CD4-positive, alpha-beta T cell (primary cell): ENCODE data around the gene CELF4. TPM values are rescaled to one million over a fixed set of nuclear protein-coding genes. Genes with fewer than 3 reads are reported as not detected.

ENCODE experiments used
- ATAC-seq: fragments of 200-7000 bp; cut with Tn5 transposase; one replicate; pipeline ENCODE4 v1.10.0; 2022; ENCODE audit warnings: mild to moderate bottlenecking; ENCODE audit not compliant: poor library complexity
- CTCF ChIA-PET: fragments of 350-600 bp; sonication (Branson Sonifier 250); formaldehyde crosslinking; loops from one replicate; lab custom pipeline; 2021; ENCODE audit warnings: antibody characterized with exemption, inconsistent platforms; lab: Charles Lee
- POLR2A ChIA-PET: fragments of 350-600 bp; sonication (Branson Sonifier 250); formaldehyde crosslinking; loops from one replicate; lab custom pipeline; 2021; ENCODE audit warnings: antibody characterized with exemption, inconsistent platforms; lab: Charles Lee
- DNase-seq, 14 experiments: peaks; one replicate each; pipeline ENCODE4 v3.0.0-alpha.2; 2013 to 2020; ENCODE audit warnings: mixed read lengths in 2 of 14
- H3K27ac ChIP-seq, 2 donors: one replicate each; pipeline versions ENCODE4 v1.5.1 to v1.7.0; 2013; ENCODE audit warnings: low read length in 2 of 2, low read depth in 1 of 2, mild to moderate bottlenecking in 1 of 2
- H3K27me3 ChIP-seq, 2 experiments: 1 replicate in 1 of 2; 2 replicates in 1 of 2; pipeline versions ENCODE4 v1.6.1 to v1.7.0; 2013; ENCODE audit warnings: low read length in 2 of 2, control low read depth in 1 of 2, mild to moderate bottlenecking in 1 of 2, moderate library complexity in 1 of 2; ENCODE audit not compliant: insufficient read depth in 2 of 2, control insufficient read depth in 1 of 2
- H3K36me3 ChIP-seq: one replicate; pipeline ENCODE4 v1.6.1; 2013; ENCODE audit warnings: low read length, control low read depth; ENCODE audit not compliant: insufficient read depth
- H3K4me1 ChIP-seq: one replicate; pipeline ENCODE4 v1.6.1; 2013; ENCODE audit warnings: low read length, control low read depth; ENCODE audit not compliant: insufficient read depth
- H3K4me3 ChIP-seq: one replicate; pipeline ENCODE4 v1.5.1; 2013; ENCODE audit warnings: mild to moderate bottlenecking, low read length, moderate library complexity
- H3K9me3 ChIP-seq, 2 experiments: 1 replicate in 1 of 2; 2 replicates in 1 of 2; pipeline versions ENCODE4 v1.6.1 to v1.7.0; 2013; ENCODE audit warnings: low read length in 2 of 2, mild to moderate bottlenecking in 2 of 2, control low read depth in 1 of 2, moderate library complexity in 1 of 2; ENCODE audit not compliant: control insufficient read depth in 1 of 2, insufficient read depth in 1 of 2
- H3K27ac Mint-ChIP-seq: one replicate; pipeline ENCODE4 v1.8.0; 2020; ENCODE audit warnings: mixed read lengths
- H3K27me3 Mint-ChIP-seq: one replicate; pipeline ENCODE4 v1.8.0; 2021; ENCODE audit warnings: mixed read lengths
- H3K36me3 Mint-ChIP-seq: one replicate; pipeline ENCODE4 v1.8.0; 2021; ENCODE audit warnings: low read depth, mixed read lengths
- H3K4me1 Mint-ChIP-seq: one replicate; pipeline ENCODE4 v1.8.0; 2021; ENCODE audit warnings: low read depth, mixed read lengths
- H3K4me3 Mint-ChIP-seq: one replicate; pipeline ENCODE4 v1.8.0; 2020; ENCODE audit warnings: mild to moderate bottlenecking, mixed read lengths
- H3K9me3 Mint-ChIP-seq: one replicate; pipeline ENCODE4 v1.8.0; 2020; ENCODE audit warnings: mixed read lengths
- CTCF ChIP-seq: fragments of 200-600 bp; IDR thresholded peaks from one replicate; pipeline ENCODE4 v1.8.0; 2022; ENCODE audit warnings: antibody characterized with exemption, mild to moderate bottlenecking
- intact Hi-C, 2 experiments: fragments of 100-400 bp; cut with DNase I in 1 of 2; cut with micrococcal nuclease in 1 of 2; formaldehyde crosslinking; loops; one replicate each; pipeline versions ENCODE4 v1.15.1 to v1.9.0; 2023 to 2025; cut with DNase I, micrococcal nuclease
- total RNA-seq, 174 experiments: library from RNA in 2 of 174; stranded (reverse) in 2 of 174; gene quantifications; one replicate each; pipeline ENCODE4 v1.2.3 and lab custom pipeline; 2021 to 2026

Gene CELF4
- total RNA-seq, 2 experiments from 2014 or later, result not detected

GRCh38 chr18:37393221-37393827, 172.3 kb downstream of the CELF4 start:
- Mint-ChIP-seq H3K27ac (no peak overlapping the region), H3K36me3 (no peaks in the 10 kb centered on the region), H3K4me1 (peaks cover 11% of the 10 kb centered on the region), H3K9me3 (no peaks in the 10 kb centered on the region), H3K4me3 (no peak overlapping the region), H3K27me3 (peaks cover 41% of the 10 kb centered on the region)
- ATAC-seq (no peak), DNase-seq (no peak)
- H3K27me3 ChIP-seq, result peaks cover 4 to 12% of the 10 kb centered on the region in 2 experiments
- CTCF ChIA-PET, result interaction anchor here (0.6 kb wide), 1 partner anchor 42 kb away, joined by 3 read pairs; no protein-coding TSS in a partner anchor
- no peak overlapping the region for H3K27ac ChIP-seq
- no peaks in the 10 kb centered on the region for H3K4me1 ChIP-seq
- no peaks in the 10 kb centered on the region for H3K36me3 ChIP-seq
- H3K9me3 ChIP-seq, result peaks cover 0 to 14% of the 10 kb centered on the region in 2 experiments
- H3K4me3 ChIP-seq, result no peak overlapping the region
- no peak for TF ChIP-seq CTCF
- intact Hi-C loops, result no loop called here
- POLR2A ChIA-PET, result no interaction called here

- Mint-ChIP-seq H3K27me3 (peaks cover 44% of the 10 kb centered on the region), H3K27ac (no peak overlapping the region), H3K4me3 (no peak overlapping the region), H3K9me3 (no peaks in the 10 kb centered on the region), H3K4me1 (peaks cover 11% of the 10 kb centered on the region), H3K36me3 (no peaks in the 10 kb centered on the region)
- Histone ChIP-seq H3K4me3 (no peak overlapping the region), H3K36me3 (no peaks in the 10 kb centered on the region), H3K27ac (no peak overlapping the region), H3K27me3 (peaks cover 4 to 12% of the 10 kb centered on the region in 2 experiments), H3K4me1 (no peaks in the 10 kb centered on the region), H3K9me3 (peaks cover 0 to 14% of the 10 kb centered on the region in 2 experiments)
- no peak for DNase-seq
- POLR2A ChIA-PET, result no interaction called here
- intact Hi-C loops, result no loop called here
- TF ChIP-seq CTCF, result no peak
- CTCF ChIA-PET, result interaction anchor here (0.6 kb wide), 1 partner anchor 41 kb away, joined by 3 read pairs; no protein-coding TSS in a partner anchor
- no peak for ATAC-seq
Measured at GRCh38 chr18:37392648-37393047, 172.9 kb downstream of the CELF4 start.

GRCh38 chr18:37391698-37392548, 173.7 kb downstream of the CELF4 start:
- peaks cover 11% of the 10 kb centered on the region for H3K4me1 Mint-ChIP-seq
- no peaks in the 10 kb centered on the region for H3K36me3 Mint-ChIP-seq
- H3K27me3 ChIP-seq, result peaks cover 4 to 12% of the 10 kb centered on the region in 2 experiments
- no peaks in the 10 kb centered on the region for H3K36me3 ChIP-seq
- no peak overlapping the region for H3K27ac Mint-ChIP-seq
- no peaks in the 10 kb centered on the region for H3K9me3 Mint-ChIP-seq
- CTCF ChIA-PET, result no interaction called here
- intact Hi-C loops, result no loop called here
- no peak for ATAC-seq
- no peak for TF ChIP-seq CTCF
- no peak overlapping the region for H3K27ac ChIP-seq
- H3K27me3 Mint-ChIP-seq, result peaks cover 43% of the 10 kb centered on the region
- no peak overlapping the region for H3K4me3 ChIP-seq
- POLR2A ChIA-PET, result no interaction called here
- H3K4me1 ChIP-seq, result no peaks in the 10 kb centered on the region
- H3K4me3 Mint-ChIP-seq, result no peak overlapping the region
- H3K9me3 ChIP-seq, result peaks cover 0 to 9% of the 10 kb centered on the region in 2 experiments
- no peak for DNase-seq
